Ascending aorta (tissue), 2 donors: ENCODE data around the gene RPL15. TPM values are rescaled to one million over a fixed set of nuclear protein-coding genes. Genes with fewer than 3 reads are reported as not detected.

ENCODE experiments used
- DNase-seq, 2 donors: peaks; one replicate each; pipeline ENCODE4 v3.0.0-alpha.2; 2019; ENCODE audit warnings: low spot score in 2 of 2
- H3K27ac ChIP-seq, 2 donors: fragments of 200-600 bp; sonication (generic); one replicate each; pipeline ENCODE4 v1.5.1; 2016 to 2017; ENCODE audit warnings: mild to moderate bottlenecking in 1 of 2
- H3K27me3 ChIP-seq: fragments of 200-600 bp; sonication (generic); one replicate; pipeline ENCODE4 v1.5.1; 2017
- H3K36me3 ChIP-seq, 2 donors: fragments of 200-600 bp; sonication (generic); one replicate each; pipeline ENCODE4 v1.5.1; 2016
- H3K4me1 ChIP-seq, 2 donors: fragments of 200-600 bp; sonication (generic); one replicate each; pipeline ENCODE4 v1.5.1; 2016 to 2017; ENCODE audit warnings: mild to moderate bottlenecking in 1 of 2
- H3K4me3 ChIP-seq, 2 donors: fragments of 200-600 bp; sonication (generic); one replicate each; pipeline ENCODE4 v1.5.1; 2016 to 2017; ENCODE audit warnings: mild to moderate bottlenecking in 1 of 2
- H3K9me3 ChIP-seq, 2 donors: fragments of 200-600 bp; sonication (generic); one replicate each; pipeline ENCODE4 v1.5.1; 2016
- CTCF ChIP-seq, 3 experiments: fragments of 200-600 bp in 2 of 3; fragments of 450-650 bp in 1 of 3; sonication (generic) in 2 of 3; IDR thresholded peaks; one replicate each; pipeline ENCODE4 v1.5.1; 2016 to 2019; ENCODE audit warnings: antibody characterized with exemption in 3 of 3, mild to moderate bottlenecking in 1 of 3, moderate library complexity in 1 of 3
- intact Hi-C: fragments of 100-400 bp; cut with DNase I; formaldehyde crosslinking; loops from one replicate; pipeline ENCODE4 v1.15.1; 2023
- total RNA-seq: library from RNA; depleted of rRNA; stranded (reverse); fragments of >200 nt; gene quantifications from one replicate; pipeline ENCODE4 v1.1.0, GENCODE V29; 2016

RPL15 gene
- total RNA-seq, 1 donor from 2014 or later = 1,680 TPM

GRCh38 chr3:23956701-23957100 lies 39.8 kb downstream of the RPL15 start:
- peaks cover 7 to 28% of the 10 kb centered on the region in 2 donors for H3K4me1 ChIP-seq
- peaks cover 18 to 20% of the 10 kb centered on the region in 2 donors for H3K36me3 ChIP-seq
- H3K27me3 ChIP-seq = no peaks in the 10 kb centered on the region
- H3K4me3 ChIP-seq = no peak overlapping the region
- no peak overlapping the region for H3K27ac ChIP-seq
- no peak for DNase-seq
- intact Hi-C loops = no loop called here
- no peak for TF ChIP-seq CTCF (IDR thresholded peaks at IDR 0.05)
- H3K9me3 ChIP-seq = no peaks in the 10 kb centered on the region

GRCh38 chr3:23959135-23959900 lies 42.4 kb downstream of the RPL15 start:
- peaks cover 0 to 17% of the 10 kb centered on the region in 2 donors for H3K4me1 ChIP-seq
- peaks cover 23 to 34% of the 10 kb centered on the region in 2 donors for H3K36me3 ChIP-seq

GRCh38 chr3:23960649-23961048 lies 43.7 kb downstream of the RPL15 start:
- H3K36me3 ChIP-seq = peaks cover 12 to 39% of the 10 kb centered on the region in 2 donors
- intact Hi-C loops = no loop called here
- H3K27me3 ChIP-seq = no peaks in the 10 kb centered on the region
- H3K4me3 ChIP-seq = no peak overlapping the region
- no peaks in the 10 kb centered on the region for H3K9me3 ChIP-seq
- H3K4me1 ChIP-seq = peaks cover 0 to 20% of the 10 kb centered on the region in 2 donors
- TF ChIP-seq CTCF (IDR thresholded peaks at IDR 0.05) = no peak
- no peak for DNase-seq
- H3K27ac ChIP-seq = no peak overlapping the region

More at GRCh38 chr3:23959135-23959900, 42.4 kb downstream of the RPL15 start:
- no peak for TF ChIP-seq CTCF (IDR thresholded peaks at IDR 0.05)
- H3K4me3 ChIP-seq = no peak overlapping the region
- intact Hi-C loops = no loop called here
- H3K27ac ChIP-seq = peak overlapping the region; percentile 27 to 65
- DNase-seq = no peak
- no peaks in the 10 kb centered on the region for H3K9me3 ChIP-seq
- H3K27me3 ChIP-seq = no peaks in the 10 kb centered on the region

GRCh38 chr3:23961066-23961465 lies 44.1 kb downstream of the RPL15 start:
- Histone ChIP-seq H3K9me3 (no peaks in the 10 kb centered on the region), H3K27ac (no peak overlapping the region), H3K27me3 (no peaks in the 10 kb centered on the region), H3K36me3 (peaks cover 12 to 39% of the 10 kb centered on the region in 2 donors), H3K4me3 (no peak overlapping the region), H3K4me1 (peaks cover 0 to 24% of the 10 kb centered on the region in 2 donors)
- intact Hi-C loops = no loop called here
- DNase-seq = no peak
- no peak for TF ChIP-seq CTCF (IDR thresholded peaks at IDR 0.05)

- Histone ChIP-seq H3K4me3 (no peak overlapping the region), H3K27ac (no peak overlapping the region), H3K27me3 (no peaks in the 10 kb centered on the region), H3K36me3 (peaks cover 12 to 41% of the 10 kb centered on the region in 2 donors), H3K9me3 (no peaks in the 10 kb centered on the region), H3K4me1 (peaks cover 0 to 29% of the 10 kb centered on the region in 2 donors)
- intact Hi-C loops = no loop called here
- DNase-seq = no peak
- TF ChIP-seq CTCF (IDR thresholded peaks at IDR 0.05) = no peak
These were observed 45.0 kb downstream of the RPL15 start for GRCh38 chr3:23961913-23962312.
